HUDEP-2 (cell line): ENCODE measurements around the gene TMEM231.
"Not testable (repeated sequence)": the region's sequence is repeated elsewhere in the genome, so short reads cannot be mapped to it uniquely, and the experiment has no call there.

ENCODE experiments used
- DNase-seq, 76 experiments: peaks; one replicate each; lab custom pipeline; 2025; ENCODE audit not compliant: unreplicated experiment in 76 of 76; lab: John Stamatoyannopoulos, UW

Gene TMEM231

GRCh38 chr16:75567911-75568310 lies 11.9 kb upstream of the TMEM231 start:
- DNase-seq = no peak

- peak in 15 of 76 experiments; percentile 1 to 46 (median 12) for DNase-seq
Measured at GRCh38 chr16:75566758-75567255, 10.8 kb upstream of the TMEM231 start.

- peak in 72 of 76 experiments; percentile 12 to 93 (median 66) for DNase-seq
Measured at GRCh38 chr16:75566040-75566757, 10.1 kb upstream of the TMEM231 start, which contains the start of gene GABARAPL2. TSS of gene GABARAPL2 (plus strand) at chr16:75566379. CDS start at chr16:75566487, 108 bp downstream.

- DNase-seq = no peak
Measured at GRCh38 chr16:75565640-75566039, 9.6 kb upstream of the TMEM231 start.

- DNase-seq = peak in 43 of 76 experiments; percentile 6 to 61 (median 24)
Measured at GRCh38 chr16:75559564-75560372, 3.7 kb upstream of the TMEM231 start.

GRCh38 chr16:75558846-75559401 lies 2.9 kb upstream of the TMEM231 start:
- no peak for DNase-seq

GRCh38 chr16:75556431-75556950 lies 439 bp upstream of the TMEM231 start:
- DNase-seq = peak in 1 of 76 experiments; percentile 30

- DNase-seq = peak in 73 of 76 experiments; percentile 14 to 82 (median 64)
Measured at GRCh38 chr16:75555213-75555706, 792 bp downstream of the TMEM231 start.

- no peak for DNase-seq
Measured at GRCh38 chr16:75552951-75553350, 3.1 kb downstream of the TMEM231 start.

- DNase-seq = peak in 12 of 76 experiments; percentile 1 to 30 (median 8)
Measured at GRCh38 chr16:75550211-75550662, 5.8 kb downstream of the TMEM231 start.

GRCh38 chr16:75548456-75548855 lies 7.6 kb downstream of the TMEM231 start:
- not testable (repeated sequence) for DNase-seq

GRCh38 chr16:75546293-75546692 lies 9.8 kb downstream of the TMEM231 start:
- no peak for DNase-seq

GRCh38 chr16:75545879-75546278 lies 10.2 kb downstream of the TMEM231 start:
- DNase-seq = not testable (repeated sequence)

- not testable (repeated sequence) for DNase-seq
Measured at GRCh38 chr16:75542462-75542861, 13.6 kb downstream of the TMEM231 start.

- DNase-seq = no peak
Measured at GRCh38 chr16:75541236-75541635, 14.8 kb downstream of the TMEM231 start.

GRCh38 chr16:75538882-75539565 lies 17.0 kb downstream of the TMEM231 start:
- not testable (repeated sequence) for DNase-seq

GRCh38 chr16:75537776-75538175 lies 18.3 kb downstream of the TMEM231 start:
- no peak for DNase-seq

GRCh38 chr16:75535901-75536300 lies 20.2 kb downstream of the TMEM231 start, which contains the start of gene CHST5:
TSS of gene CHST5 (minus strand) at chr16:75536108. CDS start at chr16:75530384, 5,724 bp downstream.
- no peak for DNase-seq

GRCh38 chr16:75535211-75535843 lies 20.7 kb downstream of the TMEM231 start:
- no peak for DNase-seq
